Femur (tissue), 1 donor: ENCODE results near the gene CPT1C.

Experiments used
- DNase-seq: peaks from one replicate; pipeline ENCODE4 v3.0.0-alpha.2; 2017

CPT1C gene

GRCh38 chr19:49662011-49662410, 28.9 kb upstream of the CPT1C start:
- DNase-seq: no peak

GRCh38 chr19:49663224-49663623, 27.7 kb upstream of the CPT1C start:
- DNase-seq: no peak

- peak; percentile 91 for DNase-seq
These were observed 26.5 kb upstream of the CPT1C start for GRCh38 chr19:49664171-49665035.

- no peak for DNase-seq
These were observed 25.9 kb upstream of the CPT1C start for GRCh38 chr19:49665036-49665350.

- peak; percentile 99 for DNase-seq
These were observed 25.4 kb upstream of the CPT1C start, which contains the start of the genes BCL2L12 and IRF3 for GRCh38 chr19:49665351-49666119. Gene BCL2L12 (plus strand): TSS chr19:49665933. CDS start chr19:49666693, 760 bp downstream. Gene IRF3 (minus strand): TSS chr19:49665857. CDS start chr19:49664838, 1,019 bp downstream.

GRCh38 chr19:49666120-49666444, 24.8 kb upstream of the CPT1C start:
- no peak for DNase-seq

GRCh38 chr19:49667473-49667872, 23.4 kb upstream of the CPT1C start:
- no peak for DNase-seq

- DNase-seq: no peak
These were observed 21.4 kb upstream of the CPT1C start for GRCh38 chr19:49669516-49669915.

- peak; percentile 71 for DNase-seq
These were observed 18.6 kb upstream of the CPT1C start for GRCh38 chr19:49672131-49672919.

GRCh38 chr19:49676136-49676783, 14.7 kb upstream of the CPT1C start:
- peak; percentile 94 for DNase-seq

GRCh38 chr19:49676784-49677230, 14.1 kb upstream of the CPT1C start:
- DNase-seq: peak; percentile 100

- peak; percentile 82 for DNase-seq
These were observed 13.6 kb upstream of the CPT1C start, which contains the start of gene PRMT1 for GRCh38 chr19:49677231-49677900. Gene PRMT1 (plus strand): TSS chr19:49677271. CDS start chr19:49677281, 10 bp downstream.

- peak; percentile 87 for DNase-seq
These were observed 12.8 kb upstream of the CPT1C start for GRCh38 chr19:49677901-49678674.

- DNase-seq: peak; percentile 72
These were observed 11.7 kb upstream of the CPT1C start for GRCh38 chr19:49678985-49679770.

GRCh38 chr19:49679771-49680413, 11.0 kb upstream of the CPT1C start:
- DNase-seq: no peak

- peak; percentile 96 for DNase-seq
These were observed 10.2 kb upstream of the CPT1C start for GRCh38 chr19:49680421-49681351.

- no peak for DNase-seq
These were observed 9.1 kb upstream of the CPT1C start for GRCh38 chr19:49681830-49682229.

- no peak for DNase-seq
These were observed 8.6 kb upstream of the CPT1C start for GRCh38 chr19:49682274-49682673.
